CD4-positive, alpha-beta T cell treated with Interleukin-17A for 4 hours (primary cell): ENCODE results near the gene KIAA1549.
A peak's percentile ranks its signal among the peaks of the same experiment; 100 is the strongest.
"Not testable (repeated sequence)": the region's sequence is repeated elsewhere in the genome, so short reads cannot be mapped to it uniquely, and the experiment has no call there.

Experiments used
- DNase-seq: peaks from one replicate; pipeline ENCODE4 v3.0.0-alpha.2; 2020; ENCODE audit warnings: mixed read lengths

Gene KIAA1549

GRCh38 chr7:138941545-138941944 lies 39.6 kb downstream of the KIAA1549 start:
- DNase-seq = no peak

- DNase-seq = not testable (repeated sequence)
Observed at GRCh38 chr7:138940602-138941001, 40.6 kb downstream of the KIAA1549 start.

GRCh38 chr7:138937484-138937883 lies 43.7 kb downstream of the KIAA1549 start:
- DNase-seq = no peak

- no peak for DNase-seq
Observed at GRCh38 chr7:138935465-138936011, 45.7 kb downstream of the KIAA1549 start.

GRCh38 chr7:138934861-138935260 lies 46.3 kb downstream of the KIAA1549 start:
- DNase-seq = no peak

- no peak for DNase-seq
Observed at GRCh38 chr7:138934367-138934766, 46.8 kb downstream of the KIAA1549 start.

- no peak for DNase-seq
Observed at GRCh38 chr7:138932870-138933269, 48.3 kb downstream of the KIAA1549 start.

- no peak for DNase-seq
Observed at GRCh38 chr7:138932427-138932826, 48.8 kb downstream of the KIAA1549 start.

- no peak for DNase-seq
Observed at GRCh38 chr7:138929969-138930368, 51.2 kb downstream of the KIAA1549 start.

GRCh38 chr7:138926241-138926612 lies 55.0 kb downstream of the KIAA1549 start:
- DNase-seq = no peak

- no peak for DNase-seq
Observed at GRCh38 chr7:138924501-138925225, 56.5 kb downstream of the KIAA1549 start.

- DNase-seq = no peak
Observed at GRCh38 chr7:138921277-138921676, 59.9 kb downstream of the KIAA1549 start.

- peak; percentile 20 for DNase-seq
Observed at GRCh38 chr7:138919911-138920310, 61.3 kb downstream of the KIAA1549 start.

- no peak for DNase-seq
Observed at GRCh38 chr7:138919216-138919615, 62.0 kb downstream of the KIAA1549 start.

- no peak for DNase-seq
Observed at GRCh38 chr7:138918756-138919155, 62.4 kb downstream of the KIAA1549 start.

GRCh38 chr7:138918176-138918575 lies 63.0 kb downstream of the KIAA1549 start:
- DNase-seq = no peak

GRCh38 chr7:138917771-138918170 lies 63.4 kb downstream of the KIAA1549 start:
- DNase-seq = no peak

GRCh38 chr7:138916731-138917130 lies 64.5 kb downstream of the KIAA1549 start:
- DNase-seq = no peak

GRCh38 chr7:138916275-138916674 lies 64.9 kb downstream of the KIAA1549 start:
- no peak for DNase-seq

GRCh38 chr7:138913783-138914182 lies 67.4 kb downstream of the KIAA1549 start:
- DNase-seq = no peak

- no peak for DNase-seq
Observed at GRCh38 chr7:138911007-138911406, 70.2 kb downstream of the KIAA1549 start.

GRCh38 chr7:138907850-138908249 lies 73.3 kb downstream of the KIAA1549 start:
- DNase-seq = no peak

GRCh38 chr7:138907201-138907847 lies 73.9 kb downstream of the KIAA1549 start:
- no peak for DNase-seq

GRCh38 chr7:138903859-138904435 lies 77.2 kb downstream of the KIAA1549 start:
- peak; percentile 19 for DNase-seq
